HL-60 (cell line): Measurements from ENCODE around the gene DSCAML1.

Source experiments
- GABPA ChIP-seq: IDR thresholded peaks from 2 replicates; pipeline ENCODE4 v1.6.1; 2012; ENCODE audit warnings: low read depth
- POLR2AphosphoS5 ChIP-seq: IDR thresholded peaks from 2 replicates; pipeline ENCODE4 v1.6.1; 2012; ENCODE audit warnings: low read depth
- TF ChIP-seq, protein P1 (sequence below): IDR thresholded peaks from one replicate; pipeline ENCODE4 v1.5.1; 2011; ENCODE audit warnings: low read length, control low read depth, inconsistent platforms; ENCODE audit not compliant: insufficient read depth
- TF ChIP-seq, protein P2 (sequence below): IDR thresholded peaks from 2 replicates; pipeline ENCODE4 v1.6.1; 2012; ENCODE audit warnings: low read depth; ENCODE audit not compliant: insufficient replicate concordance

DNA sequence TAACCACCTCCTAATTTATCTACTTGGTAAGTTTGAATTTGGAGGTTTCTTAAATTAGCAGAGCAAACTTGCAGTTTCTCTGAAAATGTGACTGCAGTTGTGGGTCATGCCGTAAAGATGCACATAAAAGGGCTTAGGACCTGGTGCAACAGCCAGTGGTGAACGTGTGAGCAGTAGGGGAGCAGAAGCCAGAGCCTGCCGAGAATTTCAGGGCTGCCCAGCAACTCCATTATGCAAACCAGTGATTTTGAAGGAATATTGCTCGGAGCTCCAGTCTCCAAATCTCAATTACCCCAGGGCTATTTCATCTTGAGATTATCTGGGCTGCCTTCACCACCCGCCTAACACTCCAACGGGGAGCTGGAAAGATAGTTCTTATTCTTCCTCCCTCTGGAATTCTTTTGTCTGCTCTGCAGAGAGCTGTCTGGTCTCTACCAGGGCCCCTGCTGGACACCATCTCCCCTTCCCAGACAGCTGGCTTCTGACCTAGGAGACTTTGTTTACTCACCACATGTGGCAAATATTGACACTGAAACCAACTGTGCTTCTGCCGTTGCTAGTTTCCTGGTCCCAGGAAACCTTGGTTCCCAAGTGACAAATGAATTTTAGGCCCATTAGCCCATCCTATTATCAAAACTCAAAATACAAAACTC lies 93.9 kb downstream of the DSCAML1 start:
- TF ChIP-seq GABPA (no peak), POLR2AphosphoS5 (no peak)
- TF ChIP-seq, protein P1, sequence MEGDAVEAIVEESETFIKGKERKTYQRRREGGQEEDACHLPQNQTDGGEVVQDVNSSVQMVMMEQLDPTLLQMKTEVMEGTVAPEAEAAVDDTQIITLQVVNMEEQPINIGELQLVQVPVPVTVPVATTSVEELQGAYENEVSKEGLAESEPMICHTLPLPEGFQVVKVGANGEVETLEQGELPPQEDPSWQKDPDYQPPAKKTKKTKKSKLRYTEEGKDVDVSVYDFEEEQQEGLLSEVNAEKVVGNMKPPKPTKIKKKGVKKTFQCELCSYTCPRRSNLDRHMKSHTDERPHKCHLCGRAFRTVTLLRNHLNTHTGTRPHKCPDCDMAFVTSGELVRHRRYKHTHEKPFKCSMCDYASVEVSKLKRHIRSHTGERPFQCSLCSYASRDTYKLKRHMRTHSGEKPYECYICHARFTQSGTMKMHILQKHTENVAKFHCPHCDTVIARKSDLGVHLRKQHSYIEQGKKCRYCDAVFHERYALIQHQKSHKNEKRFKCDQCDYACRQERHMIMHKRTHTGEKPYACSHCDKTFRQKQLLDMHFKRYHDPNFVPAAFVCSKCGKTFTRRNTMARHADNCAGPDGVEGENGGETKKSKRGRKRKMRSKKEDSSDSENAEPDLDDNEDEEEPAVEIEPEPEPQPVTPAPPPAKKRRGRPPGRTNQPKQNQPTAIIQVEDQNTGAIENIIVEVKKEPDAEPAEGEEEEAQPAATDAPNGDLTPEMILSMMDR = no peak
- TF ChIP-seq, protein P2, sequence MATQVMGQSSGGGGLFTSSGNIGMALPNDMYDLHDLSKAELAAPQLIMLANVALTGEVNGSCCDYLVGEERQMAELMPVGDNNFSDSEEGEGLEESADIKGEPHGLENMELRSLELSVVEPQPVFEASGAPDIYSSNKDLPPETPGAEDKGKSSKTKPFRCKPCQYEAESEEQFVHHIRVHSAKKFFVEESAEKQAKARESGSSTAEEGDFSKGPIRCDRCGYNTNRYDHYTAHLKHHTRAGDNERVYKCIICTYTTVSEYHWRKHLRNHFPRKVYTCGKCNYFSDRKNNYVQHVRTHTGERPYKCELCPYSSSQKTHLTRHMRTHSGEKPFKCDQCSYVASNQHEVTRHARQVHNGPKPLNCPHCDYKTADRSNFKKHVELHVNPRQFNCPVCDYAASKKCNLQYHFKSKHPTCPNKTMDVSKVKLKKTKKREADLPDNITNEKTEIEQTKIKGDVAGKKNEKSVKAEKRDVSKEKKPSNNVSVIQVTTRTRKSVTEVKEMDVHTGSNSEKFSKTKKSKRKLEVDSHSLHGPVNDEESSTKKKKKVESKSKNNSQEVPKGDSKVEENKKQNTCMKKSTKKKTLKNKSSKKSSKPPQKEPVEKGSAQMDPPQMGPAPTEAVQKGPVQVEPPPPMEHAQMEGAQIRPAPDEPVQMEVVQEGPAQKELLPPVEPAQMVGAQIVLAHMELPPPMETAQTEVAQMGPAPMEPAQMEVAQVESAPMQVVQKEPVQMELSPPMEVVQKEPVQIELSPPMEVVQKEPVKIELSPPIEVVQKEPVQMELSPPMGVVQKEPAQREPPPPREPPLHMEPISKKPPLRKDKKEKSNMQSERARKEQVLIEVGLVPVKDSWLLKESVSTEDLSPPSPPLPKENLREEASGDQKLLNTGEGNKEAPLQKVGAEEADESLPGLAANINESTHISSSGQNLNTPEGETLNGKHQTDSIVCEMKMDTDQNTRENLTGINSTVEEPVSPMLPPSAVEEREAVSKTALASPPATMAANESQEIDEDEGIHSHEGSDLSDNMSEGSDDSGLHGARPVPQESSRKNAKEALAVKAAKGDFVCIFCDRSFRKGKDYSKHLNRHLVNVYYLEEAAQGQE = no peak
